PFSK-1 (cell line): ENCODE measurements around the gene ASB8.

Source experiments
- FOXP2 ChIP-seq: optimal IDR thresholded peaks from 2 replicates; pipeline ENCODE3; 2011; ENCODE audit warnings: borderline replicate concordance, control low read depth, inconsistent platforms; ENCODE audit not compliant: insufficient read depth; ENCODE audit errors: extremely low read length, extremely low read depth
- POLR2AphosphoS5 ChIP-seq: IDR thresholded peaks from 2 replicates; pipeline ENCODE4 v1.6.1; 2012; ENCODE audit warnings: low read depth, mild to moderate bottlenecking, control low read depth, low read length, moderate library complexity
- REST ChIP-seq, 2 experiments: IDR thresholded peaks; 2 replicates each; pipeline versions ENCODE4 v1.6.1 to v1.8.0; 2011 to 2012; ENCODE audit warnings: low read depth in 2 of 2, low read length in 2 of 2, control low read depth in 1 of 2, inconsistent platforms in 1 of 2, mild to moderate bottlenecking in 1 of 2, moderate library complexity in 1 of 2; ENCODE audit not compliant: insufficient read depth in 1 of 2
- SIN3A ChIP-seq: IDR thresholded peaks from 2 replicates; pipeline ENCODE4 v1.6.1; 2012; ENCODE audit warnings: mild to moderate bottlenecking, low read length, moderate library complexity, borderline replicate concordance; ENCODE audit not compliant: insufficient read depth
- TAF1 ChIP-seq: IDR thresholded peaks from 2 replicates; pipeline ENCODE4 v1.6.1; 2012; ENCODE audit warnings: low read length, control low read depth, borderline replicate concordance; ENCODE audit not compliant: insufficient read depth

ASB8 gene

GRCh38 chr12:48160046-48160445 lies 2.7 kb upstream of the ASB8 start:
- TF ChIP-seq POLR2AphosphoS5 = no peak
- TF ChIP-seq TAF1 = no peak
- TF ChIP-seq REST (IDR thresholded peaks at IDR 0.05; ENCODE audit: insufficient read depth in 1 of 2, low read depth in 2 of 2, low read length in 2 of 2) = no peak
- no peak for TF ChIP-seq FOXP2
- no peak for TF ChIP-seq SIN3A

- no peak for TF ChIP-seq FOXP2
- no peak for TF ChIP-seq SIN3A
- no peak for TF ChIP-seq POLR2AphosphoS5
- no peak for TF ChIP-seq REST (IDR thresholded peaks at IDR 0.05; ENCODE audit: insufficient read depth in 1 of 2, low read depth in 2 of 2, low read length in 2 of 2)
- TF ChIP-seq TAF1 = no peak
Observed at GRCh38 chr12:48157889-48158370, 615 bp upstream of the ASB8 start.

DNA sequence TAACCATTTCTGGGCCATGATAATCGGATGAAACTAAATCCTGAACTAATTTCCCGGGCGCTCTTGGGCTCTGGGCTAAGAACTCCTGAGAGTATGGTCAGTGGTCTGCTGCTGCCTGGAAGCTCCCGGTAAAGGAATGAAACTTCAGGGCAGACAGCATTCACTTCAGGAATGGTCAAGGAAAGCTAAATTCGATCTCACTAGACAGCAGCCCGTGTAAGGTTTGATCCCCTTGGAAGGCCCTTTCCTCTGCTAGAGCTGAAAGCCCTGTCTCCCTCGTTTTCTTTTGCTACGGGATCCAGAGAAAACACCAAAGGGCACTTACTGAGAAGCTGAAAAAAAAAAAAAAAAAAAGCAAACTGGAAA lies 680 bp downstream of the ASB8 start:
- TF ChIP-seq SIN3A (no peak), FOXP2 (no peak), REST (IDR thresholded peaks at IDR 0.05; ENCODE audit: insufficient read depth in 1 of 2, low read depth in 2 of 2, low read length in 2 of 2) (no peak), POLR2AphosphoS5 (no peak), TAF1 (no peak)

GRCh38 chr12:48151103-48151771 lies 6.1 kb downstream of the ASB8 start:
- TF ChIP-seq TAF1 (no peak), POLR2AphosphoS5 (no peak)

- no peak for TF ChIP-seq FOXP2
- no peak for TF ChIP-seq SIN3A
Observed at GRCh38 chr12:48145981-48146380, 11.3 kb downstream of the ASB8 start.

DNA sequence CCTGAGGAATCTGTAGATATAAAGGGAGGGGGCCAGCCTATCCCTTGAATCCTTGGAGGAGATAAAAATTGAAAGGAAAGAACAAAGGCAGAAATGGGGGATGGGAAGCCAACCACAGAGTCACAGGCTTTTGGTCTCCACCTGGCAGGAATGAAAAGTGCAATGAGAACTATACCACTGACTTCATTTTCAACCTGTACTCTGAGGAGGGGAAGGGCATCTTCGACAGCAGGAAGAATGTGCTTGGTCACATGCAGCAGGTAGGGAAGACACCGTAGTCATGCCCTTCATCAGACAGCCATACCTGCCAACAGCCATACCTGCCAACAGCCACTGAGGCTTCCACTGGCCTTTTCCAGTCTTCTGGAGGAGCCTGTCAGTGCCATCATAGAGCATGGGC lies 13.4 kb downstream of the ASB8 start:
- no peak for TF ChIP-seq POLR2AphosphoS5
